COLO668 (cell line): ENCODE data around the gene PHKB.

Experiments used
- DNase-seq: peaks from one replicate; lab custom pipeline; 2025; ENCODE audit not compliant: unreplicated experiment; lab: John Stamatoyannopoulos, UW

The PHKB gene

GRCh38 chr16:47562366-47562765 is 101.2 kb downstream of the PHKB start:
- DNase-seq = no peak

DNA sequence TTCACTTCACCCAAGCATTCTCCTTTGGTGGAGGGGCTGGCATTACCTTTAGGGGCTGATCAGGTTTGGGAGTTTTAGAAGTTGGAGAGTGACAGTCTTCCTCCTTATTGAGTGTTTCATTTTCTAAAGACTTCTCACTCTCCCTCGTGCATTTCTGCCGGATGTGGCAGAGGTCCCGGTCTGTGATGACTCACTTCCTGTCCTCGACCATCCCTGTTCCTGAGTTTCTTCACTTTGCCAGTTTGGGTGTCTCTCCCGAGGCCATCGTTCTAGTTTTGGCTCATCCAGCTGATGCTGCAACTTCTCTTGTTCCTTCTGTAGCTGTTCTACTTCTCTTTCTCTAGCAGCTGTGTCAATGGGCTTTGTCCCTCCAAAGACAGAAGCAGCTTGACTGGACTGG is 104.3 kb downstream of the PHKB start:
- no peak for DNase-seq

GRCh38 chr16:47567321-47567720 is 106.2 kb downstream of the PHKB start:
- no peak for DNase-seq

DNA sequence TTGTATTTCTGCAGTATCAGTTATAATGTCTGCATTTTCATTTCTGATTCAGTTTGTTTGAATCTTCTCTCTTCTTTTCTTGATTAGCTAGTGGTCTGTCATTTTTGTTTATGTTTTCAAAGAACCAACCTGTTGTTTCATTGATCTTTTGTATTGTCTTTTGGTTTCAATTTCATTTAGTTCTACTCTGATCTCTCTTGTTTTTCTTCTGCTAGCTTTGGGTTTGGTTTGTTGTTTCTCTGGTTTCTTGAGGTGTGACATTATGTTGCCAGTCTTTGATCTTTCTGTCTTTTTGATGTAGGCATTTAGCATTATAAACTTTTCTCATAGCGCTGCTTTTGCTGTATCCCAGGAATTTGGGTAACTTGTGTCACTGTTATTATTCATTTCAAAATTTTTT is 107.2 kb downstream of the PHKB start:
- DNase-seq = no peak

- DNase-seq = no peak
Measured at GRCh38 chr16:47571049-47571448, 109.9 kb downstream of the PHKB start.

GRCh38 chr16:47571711-47572110 is 110.6 kb downstream of the PHKB start:
- DNase-seq = no peak

DNA sequence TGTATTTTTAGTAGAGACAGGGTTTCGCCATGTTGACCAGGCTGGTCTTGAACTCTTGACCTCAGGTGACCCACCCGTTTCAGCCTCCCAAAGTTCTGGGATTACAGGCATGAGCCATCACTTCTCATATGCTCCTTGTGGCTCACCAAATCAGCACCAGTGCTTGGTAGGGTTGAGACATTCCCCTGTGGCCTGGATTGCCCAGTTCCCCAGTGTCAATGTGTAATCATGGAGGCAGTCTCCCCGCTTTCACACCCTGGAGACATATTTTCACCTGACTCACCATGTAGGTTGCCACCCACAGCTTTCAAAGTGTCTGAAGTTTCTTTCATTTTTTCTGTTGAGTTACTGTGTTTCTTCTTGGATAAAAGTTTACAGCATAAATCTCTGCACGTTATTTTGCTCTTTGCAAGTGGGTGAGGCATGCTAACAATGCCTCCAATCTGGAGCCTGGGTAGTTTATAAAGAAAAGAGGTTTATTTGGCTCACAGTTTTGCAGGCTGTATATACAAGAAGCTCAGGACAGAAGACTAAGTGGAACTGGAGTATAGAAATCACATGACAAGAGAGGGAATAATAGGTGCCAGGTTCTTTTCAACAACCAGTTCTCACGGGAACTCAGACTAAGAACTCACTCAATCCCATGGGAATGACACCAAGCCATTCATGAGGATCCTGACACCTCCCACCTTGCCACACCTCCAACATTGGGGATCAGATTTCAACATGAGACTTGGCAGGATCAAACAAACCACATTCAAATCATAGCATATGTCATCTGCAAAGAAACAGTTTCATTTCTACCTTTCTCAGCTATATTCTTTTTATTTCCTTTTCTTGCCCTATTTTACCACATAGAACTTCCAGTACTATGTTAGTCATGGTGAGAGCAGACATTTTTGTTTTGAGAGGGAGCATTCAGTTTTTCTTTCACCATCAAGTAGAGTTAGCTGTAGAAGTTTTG is 113.2 kb downstream of the PHKB start:
- DNase-seq = peak; percentile 4

GRCh38 chr16:47577029-47577428 is 115.9 kb downstream of the PHKB start:
- DNase-seq = no peak

DNA sequence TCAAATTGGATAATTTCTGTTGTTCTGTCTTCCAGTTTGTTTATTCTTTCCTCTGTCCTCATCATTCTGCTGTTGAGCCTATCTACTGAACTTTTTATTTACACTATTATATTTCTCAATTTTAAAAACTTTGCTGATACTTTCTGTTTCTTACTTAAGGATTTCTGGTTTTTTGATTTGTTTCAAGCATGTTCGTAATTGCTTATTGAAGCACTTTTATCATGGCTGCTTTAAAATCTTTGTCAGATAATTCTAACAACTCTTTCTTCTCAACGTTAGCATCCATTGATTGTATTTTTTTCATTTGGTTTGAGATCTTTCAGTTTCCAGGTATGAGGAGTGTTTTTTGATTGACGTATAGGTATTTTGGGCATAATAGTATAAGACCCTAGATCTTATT is 116.9 kb downstream of the PHKB start:
- DNase-seq = no peak

DNA sequence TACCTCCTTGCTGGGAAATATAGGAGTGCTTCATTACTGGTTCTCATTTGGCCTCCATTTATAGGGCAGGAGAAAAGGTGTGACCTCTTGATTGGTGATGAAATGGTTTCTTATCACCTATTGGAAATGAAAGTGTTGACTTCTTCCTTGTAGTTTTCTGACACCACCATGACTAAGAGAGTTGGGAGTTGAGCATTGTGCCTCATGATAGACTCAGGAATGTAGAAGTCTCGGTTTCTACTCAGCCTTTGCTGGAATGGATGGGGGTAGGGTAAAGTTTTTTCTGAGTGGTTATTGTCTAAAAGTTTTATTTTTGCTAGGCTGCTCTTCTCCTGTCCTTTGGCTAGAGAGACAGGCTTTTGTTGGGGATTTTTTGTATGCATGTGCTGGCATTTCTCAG is 117.4 kb downstream of the PHKB start:
- DNase-seq = no peak

- no peak for DNase-seq
Measured at GRCh38 chr16:47581114-47581513, 120.0 kb downstream of the PHKB start.

DNA sequence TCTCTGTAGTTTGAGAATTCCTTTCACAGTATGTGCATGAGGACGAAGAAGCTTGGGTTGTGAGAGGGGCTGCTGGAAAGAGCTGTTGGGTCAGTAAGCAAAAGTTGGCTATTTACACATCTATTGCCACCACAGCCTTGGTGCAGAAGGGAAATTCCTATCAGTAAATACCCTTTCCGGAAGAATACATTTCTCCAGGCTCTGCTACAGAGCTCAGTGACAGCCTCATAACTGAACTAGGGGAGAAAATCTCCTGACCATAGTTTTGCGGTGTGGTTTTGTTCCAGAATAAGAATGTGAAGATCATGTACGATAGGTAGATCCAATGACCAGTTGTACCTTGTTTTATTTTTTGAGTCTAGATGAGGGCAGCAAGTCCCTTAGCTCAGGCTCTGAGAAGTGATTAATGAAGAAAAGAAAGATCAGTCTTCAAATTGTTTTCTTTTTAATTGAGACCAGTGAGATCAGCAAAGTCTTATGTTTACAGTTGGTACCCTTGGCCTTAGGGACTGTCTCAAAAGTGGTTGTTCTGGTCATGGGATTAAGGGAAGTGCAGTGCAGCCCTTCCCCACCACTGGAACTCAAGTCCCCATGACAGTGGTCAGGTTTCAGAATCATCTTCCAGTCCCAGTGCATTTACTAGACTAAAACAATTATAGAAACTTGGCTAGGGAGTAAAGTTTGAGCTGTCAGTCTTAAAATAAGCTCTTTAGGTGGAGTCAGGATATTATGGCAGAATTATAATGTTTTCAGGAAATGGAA is 123.5 kb downstream of the PHKB start:
- DNase-seq = no peak

- no peak for DNase-seq
Measured at GRCh38 chr16:47586121-47586520, 125.0 kb downstream of the PHKB start.

GRCh38 chr16:47590472-47590871 is 129.3 kb downstream of the PHKB start:
- DNase-seq = no peak

DNA sequence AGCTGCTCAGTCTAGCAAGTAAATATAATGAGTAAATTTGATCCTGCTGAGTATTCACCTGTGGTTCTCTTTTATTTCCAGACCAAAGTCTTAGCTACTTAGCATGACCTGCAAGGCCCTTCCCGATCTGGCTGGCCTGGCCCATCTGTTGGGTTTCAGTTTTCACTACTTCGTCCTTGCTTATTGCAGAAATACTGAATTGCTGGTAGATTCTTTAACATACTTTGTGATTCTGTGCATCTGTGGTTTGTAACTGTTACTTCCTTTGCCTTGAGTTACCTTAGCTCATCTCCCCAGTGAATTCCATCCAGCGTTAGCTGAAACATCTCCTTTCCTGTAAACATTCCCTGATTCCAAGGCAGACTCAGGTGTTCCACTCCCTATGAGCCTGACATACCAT is 131.1 kb downstream of the PHKB start:
- no peak for DNase-seq

GRCh38 chr16:47599512-47599911 is 138.4 kb downstream of the PHKB start:
- no peak for DNase-seq

DNA sequence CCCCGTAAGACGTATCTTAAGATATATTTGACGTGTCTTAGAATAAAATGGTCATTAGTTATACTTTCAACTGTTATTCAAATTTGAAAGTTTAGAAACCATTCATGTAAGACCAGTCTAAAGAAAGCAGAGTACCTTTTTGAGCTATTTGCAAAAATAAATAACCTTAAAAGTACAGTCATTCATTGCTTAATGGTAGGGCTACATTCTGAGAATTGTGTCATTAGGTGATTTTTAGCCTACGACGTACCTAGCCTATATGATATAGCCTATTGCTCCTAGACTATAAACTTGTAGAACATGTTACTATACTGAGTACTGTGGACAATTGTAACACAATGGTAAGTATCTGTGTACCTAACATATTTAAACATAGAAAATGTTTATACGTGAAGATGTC is 139.2 kb downstream of the PHKB start:
- no peak for DNase-seq

- DNase-seq = no peak
Measured at GRCh38 chr16:47604306-47604705, 143.2 kb downstream of the PHKB start.

GRCh38 chr16:47611042-47611441 is 149.9 kb downstream of the PHKB start:
- DNase-seq = no peak

DNA sequence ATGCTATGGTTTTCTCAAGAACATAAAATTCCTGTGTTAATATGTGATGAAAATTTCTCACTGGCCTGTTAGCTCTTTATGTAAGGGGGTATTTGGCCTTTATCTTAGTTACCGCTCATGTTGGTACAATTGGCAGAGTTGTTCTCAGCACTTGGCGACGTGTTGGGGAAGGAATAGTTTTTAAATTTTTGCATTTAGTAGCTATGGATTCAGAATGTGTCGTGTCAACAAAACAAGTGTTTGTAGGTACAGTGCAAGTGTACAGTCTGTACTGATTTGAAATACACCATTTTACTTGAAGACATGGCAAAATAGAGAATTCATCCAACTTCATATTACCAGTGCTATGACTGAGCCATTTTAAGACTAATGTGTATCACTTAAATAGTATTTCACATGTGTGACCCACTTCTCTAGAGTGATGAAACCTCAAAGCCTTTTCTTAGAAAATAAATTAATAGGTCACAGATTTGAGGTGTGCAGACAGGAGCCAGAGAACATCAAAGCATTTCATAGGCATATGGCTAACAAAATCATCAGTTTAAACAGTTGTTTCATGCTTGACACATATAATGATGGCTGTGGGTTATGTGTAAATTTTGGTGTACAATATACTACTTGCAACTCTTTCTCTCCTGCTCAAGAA is 150.8 kb downstream of the PHKB start:
- no peak for DNase-seq

GRCh38 chr16:47612711-47613110 is 151.6 kb downstream of the PHKB start:
- DNase-seq = no peak

DNA sequence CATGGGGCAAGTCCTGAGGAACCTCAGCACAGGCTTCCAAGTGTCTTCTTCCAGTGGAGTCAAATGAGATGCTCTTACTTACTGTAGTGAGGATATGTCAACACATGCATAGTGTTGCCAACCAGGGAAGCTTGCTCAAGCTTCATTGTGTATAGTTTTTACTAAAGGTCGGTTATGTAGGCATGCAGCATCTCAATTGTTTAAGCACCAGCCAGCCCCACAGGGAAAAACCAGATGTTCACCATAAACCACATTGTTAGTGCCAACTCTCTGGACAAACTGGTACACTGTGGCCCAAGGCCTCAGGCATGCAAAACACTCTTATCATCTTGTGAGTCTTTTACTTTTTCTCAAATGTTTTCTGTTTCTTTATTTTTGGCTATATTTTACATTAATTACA is 152.1 kb downstream of the PHKB start:
- no peak for DNase-seq
